ENCODE data around the gene GCLM.
"Not testable (repeated sequence)": the region's sequence is repeated elsewhere in the genome, so short reads cannot be mapped to it uniquely, and the experiment has no call there.

GCLM gene, protein sequence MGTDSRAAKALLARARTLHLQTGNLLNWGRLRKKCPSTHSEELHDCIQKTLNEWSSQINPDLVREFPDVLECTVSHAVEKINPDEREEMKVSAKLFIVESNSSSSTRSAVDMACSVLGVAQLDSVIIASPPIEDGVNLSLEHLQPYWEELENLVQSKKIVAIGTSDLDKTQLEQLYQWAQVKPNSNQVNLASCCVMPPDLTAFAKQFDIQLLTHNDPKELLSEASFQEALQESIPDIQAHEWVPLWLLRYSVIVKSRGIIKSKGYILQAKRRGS

DNA sequence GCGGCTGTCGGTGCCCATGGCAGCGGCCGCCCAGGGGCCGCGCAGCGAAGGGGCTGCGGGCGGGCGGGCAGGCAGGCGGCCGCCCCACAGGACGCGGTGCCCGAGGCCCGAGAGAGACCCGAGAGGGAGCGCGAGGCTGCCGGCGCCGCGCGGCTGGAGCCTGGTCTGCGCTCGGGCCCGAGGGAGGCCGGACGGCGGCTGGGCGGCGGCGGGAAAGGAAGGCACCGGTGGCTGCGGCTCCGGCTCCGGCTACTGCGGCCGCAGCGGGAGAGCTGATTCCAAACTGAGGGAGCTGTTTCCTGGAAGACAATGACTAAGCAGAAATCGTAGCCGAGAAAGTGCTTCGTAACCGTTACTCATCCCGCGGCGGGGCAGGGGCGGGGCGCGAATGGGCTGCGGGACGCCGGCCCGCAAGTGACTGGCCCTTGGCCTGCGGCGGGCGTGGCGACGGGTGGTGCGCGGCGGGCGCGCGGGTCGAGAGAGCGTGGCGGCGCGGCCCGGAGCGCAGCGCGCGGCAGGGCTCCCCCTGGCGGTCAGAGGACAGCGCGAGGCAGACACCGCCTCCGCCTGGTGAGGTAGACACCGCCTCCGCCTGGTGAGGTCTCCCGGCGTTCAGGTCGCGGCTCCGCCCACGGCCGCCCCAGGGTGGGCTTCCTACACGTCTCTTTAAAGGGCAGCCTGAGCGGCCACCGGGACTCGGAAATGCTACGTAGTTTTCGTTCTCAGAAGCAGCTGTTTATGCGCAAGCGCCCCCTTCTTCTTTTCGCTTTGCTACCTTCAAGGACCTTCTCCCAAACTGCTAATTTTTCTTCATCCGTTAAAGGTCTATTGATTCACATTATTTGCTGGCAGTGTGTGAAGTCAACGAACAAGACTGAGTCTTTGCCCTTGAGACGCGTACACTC lies at the start of gene GCLM:
GCLM (minus strand) TSS at position 285 of the 905 bp plus-strand sequence; CDS start at position 18, 267 bp downstream.
- DNase-seq (ENCODE audit: low read depth): peak; percentile 93
- H3K4me3 ChIP-seq (ENCODE audit: low read depth, low read length): peak within 1 kb of the TSS; percentile 78
- TF ChIP-seq, protein P1, sequence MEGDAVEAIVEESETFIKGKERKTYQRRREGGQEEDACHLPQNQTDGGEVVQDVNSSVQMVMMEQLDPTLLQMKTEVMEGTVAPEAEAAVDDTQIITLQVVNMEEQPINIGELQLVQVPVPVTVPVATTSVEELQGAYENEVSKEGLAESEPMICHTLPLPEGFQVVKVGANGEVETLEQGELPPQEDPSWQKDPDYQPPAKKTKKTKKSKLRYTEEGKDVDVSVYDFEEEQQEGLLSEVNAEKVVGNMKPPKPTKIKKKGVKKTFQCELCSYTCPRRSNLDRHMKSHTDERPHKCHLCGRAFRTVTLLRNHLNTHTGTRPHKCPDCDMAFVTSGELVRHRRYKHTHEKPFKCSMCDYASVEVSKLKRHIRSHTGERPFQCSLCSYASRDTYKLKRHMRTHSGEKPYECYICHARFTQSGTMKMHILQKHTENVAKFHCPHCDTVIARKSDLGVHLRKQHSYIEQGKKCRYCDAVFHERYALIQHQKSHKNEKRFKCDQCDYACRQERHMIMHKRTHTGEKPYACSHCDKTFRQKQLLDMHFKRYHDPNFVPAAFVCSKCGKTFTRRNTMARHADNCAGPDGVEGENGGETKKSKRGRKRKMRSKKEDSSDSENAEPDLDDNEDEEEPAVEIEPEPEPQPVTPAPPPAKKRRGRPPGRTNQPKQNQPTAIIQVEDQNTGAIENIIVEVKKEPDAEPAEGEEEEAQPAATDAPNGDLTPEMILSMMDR (conservative IDR thresholded peaks at IDR 0.05; ENCODE audit: low read depth, low read length): peak; percentile 68

DNA sequence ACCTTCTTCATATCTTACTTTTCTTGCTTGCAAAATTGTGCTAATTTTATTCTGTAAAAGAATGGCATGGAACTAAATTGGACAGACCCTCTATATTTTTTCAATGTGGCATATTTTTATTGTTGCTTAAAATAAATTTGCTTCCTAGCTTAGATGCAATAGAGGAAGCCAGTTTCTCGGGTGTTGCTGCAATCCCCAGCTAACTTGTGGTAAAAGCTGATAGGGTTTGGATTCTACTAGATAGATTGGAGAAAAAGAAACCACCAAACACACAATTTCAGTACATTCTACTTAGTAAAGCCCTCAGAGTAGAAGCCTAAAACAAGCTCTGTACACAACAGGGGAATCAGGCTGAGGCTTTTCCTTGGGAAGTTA lies 49.5 kb upstream of the GCLM start:
- TF ChIP-seq, protein P1 (conservative IDR thresholded peaks at IDR 0.05; ENCODE audit: low read depth, low read length): no peak

DNA sequence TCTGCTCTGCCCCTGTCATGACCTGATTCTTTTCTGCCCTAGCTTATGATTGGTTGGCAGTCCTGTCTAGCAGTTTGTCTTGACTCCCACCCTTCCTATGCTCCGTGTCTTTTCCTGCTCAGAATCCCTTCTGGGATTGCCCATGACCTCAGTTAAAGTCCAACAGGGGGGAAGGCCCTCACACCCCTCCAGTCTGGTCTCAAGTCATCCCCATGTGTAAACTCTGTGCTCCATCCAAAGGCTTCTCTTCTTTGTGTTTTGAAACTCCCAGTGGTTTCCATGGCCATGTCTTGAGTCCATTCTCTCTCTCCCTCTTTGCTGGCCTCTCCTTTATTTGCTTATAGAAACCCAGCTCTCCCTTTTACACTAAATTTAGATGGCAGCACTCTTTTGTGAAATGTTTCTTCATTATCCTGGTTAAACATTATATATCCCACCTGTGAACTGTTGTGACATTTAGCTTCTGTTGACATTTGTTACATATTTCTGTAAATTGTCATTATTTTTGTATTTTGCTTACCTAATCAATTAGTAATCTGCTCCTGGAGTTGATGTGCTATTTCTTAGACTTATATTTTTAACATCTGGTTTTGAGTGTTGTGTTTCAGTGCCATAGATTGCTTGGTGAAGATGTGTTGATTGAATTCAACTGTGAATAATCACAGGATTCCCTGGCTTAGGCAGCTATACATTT lies 48.9 kb upstream of the GCLM start:
- TF ChIP-seq, protein P1 (conservative IDR thresholded peaks at IDR 0.05; ENCODE audit: low read depth, low read length): no peak
- no peak for DNase-seq (ENCODE audit: low read depth)

More for the DNA sequence above, 49.5 kb upstream of the GCLM start:
- no peak for DNase-seq (ENCODE audit: low read depth)
- no peak overlapping the region for H3K4me3 ChIP-seq (ENCODE audit: low read depth, low read length)

DNA sequence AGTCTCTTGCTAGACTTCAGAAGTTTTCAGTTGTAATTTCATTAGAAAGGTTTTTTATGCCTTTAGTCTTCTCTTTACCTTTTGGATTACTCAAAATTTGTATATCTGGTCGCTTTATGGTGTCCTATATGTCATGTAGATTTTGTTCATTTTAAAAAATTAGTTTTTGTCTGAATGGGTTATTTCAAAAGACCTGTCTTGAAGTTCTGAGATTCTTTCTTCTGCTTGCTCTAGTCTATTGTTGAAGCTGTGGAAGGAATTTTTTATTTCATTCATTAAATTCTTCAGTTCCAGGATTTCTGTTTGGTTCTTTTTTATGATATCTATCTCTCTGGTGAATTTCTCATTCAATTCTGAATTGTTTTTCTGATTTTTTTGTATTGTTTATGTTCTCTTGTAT lies 46.5 kb upstream of the GCLM start:
- no peak for DNase-seq (ENCODE audit: low read depth)
- H3K4me3 ChIP-seq (ENCODE audit: low read depth, low read length): no peak overlapping the region
- TF ChIP-seq, protein P1 (conservative IDR thresholded peaks at IDR 0.05; ENCODE audit: low read depth, low read length): no peak

More for the DNA sequence above, 48.9 kb upstream of the GCLM start:
- H3K4me3 ChIP-seq (ENCODE audit: low read depth, low read length): no peak overlapping the region

DNA sequence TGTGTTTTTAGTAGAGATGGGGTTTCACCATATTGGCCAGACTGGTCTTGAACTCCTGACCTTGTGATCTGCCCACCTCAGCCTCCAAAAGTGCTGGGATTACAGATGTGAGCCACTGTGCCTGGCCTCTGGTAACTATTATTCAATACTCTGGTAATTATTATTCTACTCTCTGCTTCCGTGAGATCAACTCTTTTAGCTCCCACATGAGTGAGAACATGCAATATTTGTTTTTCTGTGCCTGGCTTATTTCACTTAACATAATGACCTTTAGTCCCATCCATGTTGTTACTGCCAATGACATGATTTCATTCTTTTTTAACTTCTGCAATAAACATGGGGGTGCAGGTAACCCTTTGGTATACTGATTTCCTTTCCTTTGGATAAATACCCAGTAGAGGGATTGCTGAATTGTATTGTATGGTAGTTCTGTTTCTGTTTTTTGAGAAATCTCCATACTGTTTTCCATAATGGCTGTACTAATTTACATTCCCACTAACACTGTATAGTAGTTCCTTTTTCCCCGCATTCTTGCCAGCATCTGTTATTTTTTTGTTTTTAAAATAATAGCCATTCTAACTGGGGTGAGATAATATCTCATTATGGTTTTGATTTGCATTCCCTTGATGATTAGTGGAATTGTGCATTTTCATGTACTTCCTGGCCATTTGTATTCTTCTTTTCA lies 37.9 kb upstream of the GCLM start:
- not testable (repeated sequence) for DNase-seq (ENCODE audit: low read depth); H3K4me3 ChIP-seq (ENCODE audit: low read depth, low read length)

DNA sequence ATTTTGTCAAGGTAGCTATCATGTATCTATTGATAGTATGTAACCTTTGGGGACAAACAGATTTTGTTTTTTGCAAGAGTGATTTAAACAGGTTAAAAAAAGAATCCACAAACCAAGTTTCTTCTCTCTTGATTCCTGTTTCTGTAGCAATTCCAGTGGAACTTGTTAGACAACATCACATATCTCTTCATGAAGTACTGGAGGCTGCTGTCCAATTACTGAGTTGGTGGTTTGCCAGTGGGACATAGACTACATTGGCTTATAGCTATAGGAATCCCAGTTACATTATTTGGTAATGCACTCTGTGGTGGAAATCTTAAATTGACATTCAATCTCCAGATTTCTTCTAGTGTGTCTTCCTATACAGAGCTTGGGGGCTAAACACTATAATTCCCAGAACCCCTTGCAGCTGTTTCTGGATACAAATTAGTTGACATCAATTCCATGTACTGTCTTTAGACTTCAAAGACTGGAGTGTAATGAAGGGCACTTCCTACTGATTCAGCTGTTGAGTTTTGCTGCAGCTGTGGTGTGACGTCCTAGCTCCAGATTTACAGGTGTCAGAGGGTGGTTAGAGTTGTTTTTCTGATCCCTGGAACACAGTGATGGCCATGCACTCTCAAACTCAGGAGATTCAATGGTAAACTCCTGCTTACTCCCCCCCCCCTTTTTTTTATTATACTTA lies 29.4 kb upstream of the GCLM start:
- TF ChIP-seq, protein P1 (conservative IDR thresholded peaks at IDR 0.05; ENCODE audit: low read depth, low read length): no peak
- DNase-seq (ENCODE audit: low read depth): peak; percentile 6
- no peak overlapping the region for H3K4me3 ChIP-seq (ENCODE audit: low read depth, low read length)

Data from choroid plexus epithelial cell (primary cell).